Right atrium auricular region (tissue), 2 donors: ENCODE measurements around the gene TTC33. TPM values are rescaled to one million over a fixed set of nuclear protein-coding genes. Genes with fewer than 3 reads are reported as not detected.

Experiments
- DNase-seq: peaks from one replicate; pipeline ENCODE4 v3.0.0-alpha.2; 2019; ENCODE audit warnings: low spot score
- H3K27ac ChIP-seq, 2 donors: fragments of 200-600 bp; sonication (generic); 1 replicate in 1 of 2; 2 replicates in 1 of 2; pipeline ENCODE4 v1.5.1; 2016 to 2019
- H3K27me3 ChIP-seq, 2 donors: fragments of 200-600 bp; sonication (generic); one replicate each; pipeline versions ENCODE4 v1.5.1 to v1.6.0; 2017 to 2019
- H3K36me3 ChIP-seq: fragments of 200-600 bp; sonication (generic); one replicate; pipeline ENCODE4 v1.5.1; 2016
- H3K4me1 ChIP-seq, 2 donors: fragments of 200-600 bp; sonication (generic); one replicate each; pipeline versions ENCODE4 v1.5.1 to v1.6.0; 2017 to 2019
- H3K4me3 ChIP-seq, 2 donors: fragments of 200-600 bp; sonication (generic); 1 replicate in 1 of 2; 2 replicates in 1 of 2; pipeline ENCODE4 v1.5.1; 2017 to 2019; ENCODE audit warnings: mild to moderate bottlenecking in 1 of 2, moderate library complexity in 1 of 2
- H3K9me3 ChIP-seq, 2 donors: fragments of 200-600 bp; sonication (generic); one replicate each; pipeline ENCODE4 v1.5.1; 2019
- total RNA-seq, 2 donors: library from RNA; depleted of rRNA; stranded (reverse); fragments of >200 nt; gene quantifications; one replicate each; pipeline ENCODE4 v1.1.0, GENCODE V29; 2016
- TF ChIP-seq, protein P1 (sequence below), 2 donors: fragments of 200-600 bp; sonication (generic); IDR thresholded peaks; one replicate each; pipeline ENCODE4 v1.5.1; 2019; ENCODE audit warnings: antibody characterized with exemption in 2 of 2

Gene TTC33
- total RNA-seq, 2 donors from 2014 or later, result 10.2 to 16.7 TPM

DNA sequence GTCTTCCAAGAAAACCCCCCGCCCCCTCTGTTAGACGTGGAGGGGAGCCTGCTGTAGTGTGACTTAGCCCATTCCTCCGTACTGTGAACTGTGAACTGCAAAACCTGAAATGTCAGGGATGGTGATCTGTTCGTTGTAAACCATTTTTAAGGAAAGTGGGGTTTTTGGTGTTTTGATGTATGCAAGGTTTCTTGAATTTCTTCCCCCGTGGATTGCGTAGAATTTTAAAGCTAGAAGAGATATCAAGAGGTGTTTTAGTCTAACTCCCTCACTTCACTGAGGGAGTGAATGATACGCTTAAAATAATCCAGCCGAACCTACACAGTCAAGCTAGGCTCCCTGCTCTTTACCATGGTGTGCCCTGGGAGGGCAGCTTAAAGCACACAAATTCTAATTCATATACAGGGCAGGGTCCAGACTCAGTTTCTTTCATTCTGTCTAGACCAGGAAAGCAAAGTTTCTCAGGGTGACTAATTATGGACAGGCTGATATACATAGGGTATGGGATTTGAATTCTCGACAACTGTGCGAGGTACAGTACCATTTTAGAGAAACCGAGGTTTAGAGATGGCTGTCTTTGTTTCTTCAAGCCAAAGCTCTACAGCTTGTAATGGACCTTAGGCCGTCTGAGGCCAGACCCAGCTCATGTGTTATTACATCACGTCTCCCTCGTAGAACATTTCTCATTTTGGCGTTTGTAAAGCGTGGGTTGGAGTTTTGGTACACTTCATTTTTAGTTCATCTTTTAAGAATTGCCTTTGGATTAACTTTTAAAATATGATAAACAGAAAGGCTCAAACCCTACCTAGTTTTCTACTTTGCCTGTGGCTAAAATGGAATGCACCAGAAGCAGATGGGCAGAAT is 73.4 kb downstream of the TTC33 start:
- peaks cover 0 to 6% of the 10 kb centered on the region in 2 donors for H3K27me3 ChIP-seq
- peaks cover 0 to 40% of the 10 kb centered on the region in 2 donors for H3K4me1 ChIP-seq
- no peak for DNase-seq
- H3K27ac ChIP-seq, result peak overlapping the region; percentile 84 to 86
- no peaks in the 10 kb centered on the region for H3K36me3 ChIP-seq
- H3K4me3 ChIP-seq, result peak overlapping the region; percentile 69 to 83
- TF ChIP-seq, protein P1, sequence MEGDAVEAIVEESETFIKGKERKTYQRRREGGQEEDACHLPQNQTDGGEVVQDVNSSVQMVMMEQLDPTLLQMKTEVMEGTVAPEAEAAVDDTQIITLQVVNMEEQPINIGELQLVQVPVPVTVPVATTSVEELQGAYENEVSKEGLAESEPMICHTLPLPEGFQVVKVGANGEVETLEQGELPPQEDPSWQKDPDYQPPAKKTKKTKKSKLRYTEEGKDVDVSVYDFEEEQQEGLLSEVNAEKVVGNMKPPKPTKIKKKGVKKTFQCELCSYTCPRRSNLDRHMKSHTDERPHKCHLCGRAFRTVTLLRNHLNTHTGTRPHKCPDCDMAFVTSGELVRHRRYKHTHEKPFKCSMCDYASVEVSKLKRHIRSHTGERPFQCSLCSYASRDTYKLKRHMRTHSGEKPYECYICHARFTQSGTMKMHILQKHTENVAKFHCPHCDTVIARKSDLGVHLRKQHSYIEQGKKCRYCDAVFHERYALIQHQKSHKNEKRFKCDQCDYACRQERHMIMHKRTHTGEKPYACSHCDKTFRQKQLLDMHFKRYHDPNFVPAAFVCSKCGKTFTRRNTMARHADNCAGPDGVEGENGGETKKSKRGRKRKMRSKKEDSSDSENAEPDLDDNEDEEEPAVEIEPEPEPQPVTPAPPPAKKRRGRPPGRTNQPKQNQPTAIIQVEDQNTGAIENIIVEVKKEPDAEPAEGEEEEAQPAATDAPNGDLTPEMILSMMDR (IDR thresholded peaks at IDR 0.05), result no peak
- no peaks in the 10 kb centered on the region for H3K9me3 ChIP-seq

DNA sequence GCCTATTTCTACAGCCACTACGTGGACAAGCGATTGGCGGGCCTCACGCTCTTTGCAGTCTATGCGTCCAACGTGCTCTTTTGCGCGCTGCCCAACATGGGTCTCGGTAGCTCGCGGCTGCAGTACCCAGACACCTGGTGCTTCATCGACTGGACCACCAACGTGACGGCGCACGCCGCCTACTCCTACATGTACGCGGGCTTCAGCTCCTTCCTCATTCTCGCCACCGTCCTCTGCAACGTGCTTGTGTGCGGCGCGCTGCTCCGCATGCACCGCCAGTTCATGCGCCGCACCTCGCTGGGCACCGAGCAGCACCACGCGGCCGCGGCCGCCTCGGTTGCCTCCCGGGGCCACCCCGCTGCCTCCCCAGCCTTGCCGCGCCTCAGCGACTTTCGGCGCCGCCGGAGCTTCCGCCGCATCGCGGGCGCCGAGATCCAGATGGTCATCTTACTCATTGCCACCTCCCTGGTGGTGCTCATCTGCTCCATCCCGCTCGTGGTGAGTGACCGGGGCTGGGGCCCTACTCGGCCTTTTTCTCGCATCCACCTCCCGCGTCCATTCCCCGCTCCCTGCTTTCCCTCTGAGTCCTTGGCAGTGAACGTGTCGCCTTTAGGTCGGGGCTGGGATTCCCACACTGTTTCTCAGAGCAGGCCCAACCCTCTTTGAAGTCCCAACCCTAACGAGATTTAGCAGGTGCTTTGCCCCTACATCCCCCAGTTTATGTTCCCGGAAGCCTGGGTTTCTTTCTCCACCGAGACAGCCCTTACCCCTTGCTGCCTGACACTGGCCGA is 74.2 kb downstream of the TTC33 start:
- H3K4me1 ChIP-seq, result peaks cover 0 to 48% of the 10 kb centered on the region in 2 donors
- TF ChIP-seq, protein P1 (IDR thresholded peaks at IDR 0.05), result no peak
- peak overlapping the region; percentile 69 to 83 for H3K4me3 ChIP-seq
- H3K27me3 ChIP-seq, result peaks cover 0 to 6% of the 10 kb centered on the region in 2 donors
- peak overlapping the region; percentile 84 to 86 for H3K27ac ChIP-seq
- H3K9me3 ChIP-seq, result no peaks in the 10 kb centered on the region
- H3K36me3 ChIP-seq, result no peaks in the 10 kb centered on the region
- DNase-seq, result no peak

DNA sequence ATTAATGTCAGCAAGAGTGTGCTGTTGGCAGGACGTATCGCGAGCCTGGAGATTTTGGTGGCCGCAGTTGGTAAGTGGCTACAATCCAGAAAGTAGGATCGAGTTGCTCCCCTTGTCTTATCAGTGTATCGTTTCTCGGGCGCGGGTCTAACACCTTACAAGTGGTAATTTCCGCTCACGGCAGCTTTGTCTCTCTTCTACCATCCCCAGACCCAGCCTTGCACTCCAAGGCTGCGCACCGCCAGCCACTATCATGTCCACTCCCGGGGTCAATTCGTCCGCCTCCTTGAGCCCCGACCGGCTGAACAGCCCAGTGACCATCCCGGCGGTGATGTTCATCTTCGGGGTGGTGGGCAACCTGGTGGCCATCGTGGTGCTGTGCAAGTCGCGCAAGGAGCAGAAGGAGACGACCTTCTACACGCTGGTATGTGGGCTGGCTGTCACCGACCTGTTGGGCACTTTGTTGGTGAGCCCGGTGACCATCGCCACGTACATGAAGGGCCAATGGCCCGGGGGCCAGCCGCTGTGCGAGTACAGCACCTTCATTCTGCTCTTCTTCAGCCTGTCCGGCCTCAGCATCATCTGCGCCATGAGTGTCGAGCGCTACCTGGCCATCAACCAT is 74.9 kb downstream of the TTC33 start:
- Histone ChIP-seq H3K27ac (peak overlapping the region; percentile 84 to 86), H3K4me3 (peak overlapping the region; percentile 69 to 83), H3K9me3 (no peaks in the 10 kb centered on the region), H3K36me3 (no peaks in the 10 kb centered on the region), H3K4me1 (peaks cover 0 to 49% of the 10 kb centered on the region in 2 donors), H3K27me3 (peaks cover 0 to 6% of the 10 kb centered on the region in 2 donors)
- DNase-seq, result no peak
- TF ChIP-seq, protein P1 (IDR thresholded peaks at IDR 0.05), result peak in 1 of 2 donors; percentile 37

DNA sequence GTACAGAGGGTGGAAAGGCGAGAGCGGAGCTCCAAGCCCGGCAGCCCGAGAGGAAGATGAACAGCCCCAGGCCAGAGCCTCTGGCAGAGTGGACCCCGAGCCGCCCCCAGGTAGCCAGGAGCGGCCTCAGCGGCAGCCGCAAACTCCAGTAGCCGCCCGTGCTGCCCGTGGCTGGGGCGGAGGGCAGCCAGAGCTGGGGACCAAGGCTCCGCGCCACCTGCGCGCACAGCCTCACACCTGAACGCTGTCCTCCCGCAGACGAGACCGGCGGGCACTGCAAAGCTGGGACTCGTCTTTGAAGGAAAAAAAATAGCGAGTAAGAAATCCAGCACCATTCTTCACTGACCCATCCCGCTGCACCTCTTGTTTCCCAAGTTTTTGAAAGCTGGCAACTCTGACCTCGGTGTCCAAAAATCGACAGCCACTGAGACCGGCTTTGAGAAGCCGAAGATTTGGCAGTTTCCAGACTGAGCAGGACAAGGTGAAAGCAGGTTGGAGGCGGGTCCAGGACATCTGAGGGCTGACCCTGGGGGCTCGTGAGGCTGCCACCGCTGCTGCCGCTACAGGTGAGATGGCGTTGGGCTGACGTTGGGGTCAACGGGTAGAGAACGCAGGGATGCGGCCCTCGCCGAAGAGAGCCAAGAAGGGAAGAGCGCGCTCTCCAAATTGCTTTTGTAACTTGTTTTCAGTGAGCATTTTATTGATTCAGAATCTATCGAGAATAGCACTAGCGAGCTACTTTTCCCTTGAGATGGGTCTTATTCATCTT is 75.7 kb downstream of the TTC33 start, which contains the start of gene PTGER4:
Gene PTGER4, plus strand, starts transcription at position 3 of the 769 bp plus-strand sequence. CDS start 1,079 bp downstream, outside the sequence.
- no peak for DNase-seq
- Histone ChIP-seq H3K4me3 (peak within 1 kb of the TSS; percentile 69 to 83), H3K27me3 (peaks cover 0 to 6% of the 10 kb centered on the region in 2 donors), H3K9me3 (no peaks in the 10 kb centered on the region), H3K27ac (peak within 1 kb of the TSS; percentile 84 to 86), H3K36me3 (no peaks in the 10 kb centered on the region), H3K4me1 (peaks cover 0 to 41% of the 10 kb centered on the region in 2 donors)
- TF ChIP-seq, protein P1 (IDR thresholded peaks at IDR 0.05), result no peak
